ENCODE measurements around the gene RASAL1.

The RASAL1 gene

GRCh38 chr12:113146999-113147398 lies 11.4 kb upstream of the RASAL1 start:
- no peak for TF ChIP-seq CTCF (IDR thresholded peaks at IDR 0.05; ENCODE audit: low read depth, low read length, missing control alignments)
- in situ Hi-C loops (cut with HindIII; ENCODE audit: low pct_ligation_motif_present, low sequenced_read_pairs): no loop called here
- no peak for DNase-seq
- no peak overlapping the region for H3K27ac ChIP-seq
- H3K4me3 ChIP-seq (ENCODE audit: low read depth, low read length): no peak overlapping the region
- no peaks in the 10 kb centered on the region for H3K27me3 ChIP-seq (replicated peaks)
- H3K36me3 ChIP-seq (replicated peaks): no peaks in the 10 kb centered on the region

- in situ Hi-C loops (cut with HindIII; ENCODE audit: low pct_ligation_motif_present, low sequenced_read_pairs): no loop called here
- DNase-seq: no peak
- no peak for TF ChIP-seq CTCF (IDR thresholded peaks at IDR 0.05; ENCODE audit: low read depth, low read length, missing control alignments)
- Histone ChIP-seq H3K4me3 (ENCODE audit: low read depth, low read length) (no peak overlapping the region), H3K27ac (no peak overlapping the region), H3K36me3 (replicated peaks) (no peaks in the 10 kb centered on the region), H3K27me3 (replicated peaks) (no peaks in the 10 kb centered on the region)
Measured at GRCh38 chr12:113145720-113146551, 10.4 kb upstream of the RASAL1 start.

GRCh38 chr12:113144806-113145205 lies 9.2 kb upstream of the RASAL1 start:
- DNase-seq: no peak
- Histone ChIP-seq H3K36me3 (replicated peaks) (no peaks in the 10 kb centered on the region), H3K27ac (no peak overlapping the region), H3K4me3 (ENCODE audit: low read depth, low read length) (no peak overlapping the region), H3K27me3 (replicated peaks) (no peaks in the 10 kb centered on the region)
- in situ Hi-C loops (cut with HindIII; ENCODE audit: low pct_ligation_motif_present, low sequenced_read_pairs): no loop called here
- no peak for TF ChIP-seq CTCF (IDR thresholded peaks at IDR 0.05; ENCODE audit: low read depth, low read length, missing control alignments)

- in situ Hi-C loops (cut with HindIII; ENCODE audit: low pct_ligation_motif_present, low sequenced_read_pairs): no loop called here
- Histone ChIP-seq H3K4me3 (ENCODE audit: low read depth, low read length) (no peak overlapping the region), H3K27ac (no peak overlapping the region), H3K36me3 (replicated peaks) (no peaks in the 10 kb centered on the region), H3K27me3 (replicated peaks) (no peaks in the 10 kb centered on the region)
- TF ChIP-seq CTCF (IDR thresholded peaks at IDR 0.05; ENCODE audit: low read depth, low read length, missing control alignments): no peak
- no peak for DNase-seq
Measured at GRCh38 chr12:113143959-113144358, 8.4 kb upstream of the RASAL1 start.

GRCh38 chr12:113142886-113143332 lies 7.3 kb upstream of the RASAL1 start:
- no peak for TF ChIP-seq CTCF (IDR thresholded peaks at IDR 0.05; ENCODE audit: low read depth, low read length, missing control alignments)
- Histone ChIP-seq H3K27me3 (replicated peaks) (no peaks in the 10 kb centered on the region), H3K4me3 (ENCODE audit: low read depth, low read length) (no peak overlapping the region), H3K36me3 (replicated peaks) (no peaks in the 10 kb centered on the region), H3K27ac (no peak overlapping the region)
- DNase-seq: no peak
- in situ Hi-C loops (cut with HindIII; ENCODE audit: low pct_ligation_motif_present, low sequenced_read_pairs): no loop called here
